GM20431 (cell line): Measurements from ENCODE around the gene NLN.
"Not testable (repeated sequence)": the region's sequence is repeated elsewhere in the genome, so short reads cannot be mapped to it uniquely, and the experiment has no call there.

Source experiments
- in situ Hi-C: fragments of 300-500 bp; cut with MseI, MboI; formaldehyde crosslinking; loops from one replicate; pipeline ENCODE4 v1.15.0; 2020; ENCODE audit warnings: low sequenced_read_pairs; ENCODE audit not compliant: unreplicated experiment

The NLN gene

DNA sequence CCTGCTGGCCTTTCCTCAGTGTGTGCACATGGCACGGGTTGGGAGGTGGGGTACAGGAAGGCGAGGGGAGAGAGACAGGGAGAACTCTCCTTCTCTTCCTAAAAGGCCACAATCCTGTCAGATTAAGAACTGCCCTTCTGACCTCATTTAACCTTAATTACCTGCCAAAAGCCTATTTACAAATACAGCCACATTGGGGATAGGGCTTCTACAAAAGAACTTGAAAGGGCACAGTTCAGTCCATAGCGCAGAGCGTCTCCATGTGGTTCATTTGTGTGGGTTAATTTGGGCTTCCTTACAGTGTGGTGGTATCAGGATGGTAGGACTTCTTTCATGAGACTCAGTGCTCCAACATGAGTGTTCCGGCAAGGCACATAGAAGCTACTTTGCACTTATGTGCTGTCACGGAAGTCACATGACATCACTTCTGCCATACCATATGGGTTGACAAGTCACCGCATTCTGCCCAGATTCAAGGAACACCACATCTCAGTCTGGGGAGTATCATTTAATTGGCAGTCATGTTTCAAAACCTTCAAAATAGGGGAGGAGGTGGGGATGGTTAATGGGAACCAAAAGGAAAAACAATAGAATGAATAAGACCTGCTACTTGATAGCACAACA is 46.8 kb downstream of the NLN start:
- in situ Hi-C loops: loop anchor here (25.0 kb wide), 1 partner anchor 393 kb away; no protein-coding TSS in a partner anchor

DNA sequence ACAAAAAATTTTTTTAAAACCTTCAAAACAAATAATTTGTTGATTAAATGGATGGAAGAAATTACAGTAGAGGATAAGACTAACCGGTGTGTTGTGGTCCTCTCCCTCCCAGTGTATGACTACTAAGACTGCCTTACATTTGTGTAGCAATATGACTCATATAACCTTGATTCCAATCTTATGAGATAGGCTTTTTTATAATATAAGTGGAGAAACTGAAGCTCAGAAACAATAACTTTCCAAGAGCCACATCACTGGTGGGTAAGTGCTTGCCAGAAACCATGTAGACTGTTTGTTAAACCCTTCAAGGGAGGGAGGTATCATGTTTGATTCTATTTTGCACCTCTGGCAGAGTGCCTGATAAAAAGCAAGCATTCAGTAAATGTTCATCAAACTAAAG is 47.5 kb downstream of the NLN start:
- in situ Hi-C loops: loop anchor here (25.0 kb wide), 1 partner anchor 393 kb away; no protein-coding TSS in a partner anchor

DNA sequence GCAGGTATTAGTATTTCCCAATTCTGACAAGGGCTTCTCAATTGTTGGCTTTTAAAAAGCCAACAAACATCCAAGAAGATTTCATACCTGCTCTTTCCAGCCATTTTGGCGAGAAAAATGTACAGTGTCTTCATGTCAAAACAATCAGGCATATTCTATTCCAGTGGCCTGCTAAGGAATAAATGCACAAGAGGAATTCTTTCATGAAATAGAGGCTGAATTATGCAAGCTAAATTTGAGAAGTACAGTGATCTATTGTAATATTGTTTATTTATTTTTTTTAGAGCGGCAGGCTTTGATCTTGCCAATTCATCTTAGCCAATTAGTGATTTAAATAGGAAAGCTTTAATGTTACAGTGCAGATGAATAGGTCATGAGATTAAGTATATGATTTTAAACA is 49.3 kb downstream of the NLN start:
- in situ Hi-C loops: loop anchor here (25.0 kb wide), 1 partner anchor 391 kb away; no protein-coding TSS in a partner anchor

DNA sequence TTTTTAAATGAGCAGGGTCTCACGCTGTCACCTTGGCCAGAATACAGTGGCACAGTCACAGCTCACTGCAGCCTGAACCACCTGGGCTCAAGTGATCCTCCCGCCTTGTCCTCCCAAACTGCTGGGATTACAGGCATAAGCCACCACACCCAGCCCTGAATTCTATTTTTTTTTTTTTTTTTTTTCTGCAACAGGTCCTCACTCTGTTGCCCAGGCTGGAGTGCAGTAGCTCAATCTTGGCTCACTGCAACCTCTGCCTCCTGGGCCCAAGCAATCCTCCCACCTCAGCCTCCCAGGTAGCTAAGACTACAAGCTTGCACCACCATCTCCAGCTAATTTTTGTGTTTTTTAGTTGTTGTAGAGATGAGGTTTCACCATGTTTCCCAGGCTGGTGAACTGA is 51.0 kb downstream of the NLN start:
- in situ Hi-C loops: loop anchor here (25.0 kb wide), 1 partner anchor 389 kb away; no protein-coding TSS in a partner anchor

DNA sequence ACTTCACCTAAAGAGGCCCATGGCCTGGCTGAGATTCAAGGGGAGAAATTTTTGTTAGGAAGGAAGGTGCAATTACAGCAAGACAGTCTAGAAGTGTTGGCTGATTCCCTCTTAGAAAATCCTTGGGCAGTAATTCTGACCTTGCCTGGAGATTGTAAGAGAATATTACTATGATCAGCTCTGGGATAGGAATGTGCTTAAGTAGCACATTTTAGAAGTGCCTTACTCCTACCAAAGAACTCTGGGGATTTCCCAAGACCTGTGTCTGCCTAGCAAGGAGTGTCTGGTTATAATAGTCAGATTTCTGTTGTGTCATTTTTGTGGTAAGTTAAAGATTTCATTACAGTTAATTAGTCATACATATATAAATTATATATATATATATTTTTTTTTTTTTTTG is 52.3 kb downstream of the NLN start:
- in situ Hi-C loops: loop anchor here (25.0 kb wide), 1 partner anchor 388 kb away; no protein-coding TSS in a partner anchor

DNA sequence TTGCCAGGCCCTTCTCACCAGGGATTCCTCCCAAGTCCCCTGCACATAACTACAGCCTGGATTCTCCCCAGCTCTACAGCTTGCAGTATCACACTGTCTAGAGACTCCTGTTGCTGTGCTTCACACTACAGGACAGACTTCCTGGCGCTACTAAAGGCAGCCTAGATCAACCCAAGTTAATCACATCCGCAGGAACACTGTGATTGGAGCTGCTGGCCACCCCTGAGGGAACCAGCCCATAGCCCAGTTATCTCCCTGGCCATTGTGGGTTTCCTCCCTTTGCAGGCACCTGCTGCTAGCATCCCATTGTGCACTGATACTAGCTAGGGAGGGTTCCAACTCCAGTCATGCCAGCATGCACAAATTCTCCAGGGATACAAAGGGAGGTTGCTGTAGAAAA is 53.5 kb downstream of the NLN start:
- in situ Hi-C loops: no loop called here

DNA sequence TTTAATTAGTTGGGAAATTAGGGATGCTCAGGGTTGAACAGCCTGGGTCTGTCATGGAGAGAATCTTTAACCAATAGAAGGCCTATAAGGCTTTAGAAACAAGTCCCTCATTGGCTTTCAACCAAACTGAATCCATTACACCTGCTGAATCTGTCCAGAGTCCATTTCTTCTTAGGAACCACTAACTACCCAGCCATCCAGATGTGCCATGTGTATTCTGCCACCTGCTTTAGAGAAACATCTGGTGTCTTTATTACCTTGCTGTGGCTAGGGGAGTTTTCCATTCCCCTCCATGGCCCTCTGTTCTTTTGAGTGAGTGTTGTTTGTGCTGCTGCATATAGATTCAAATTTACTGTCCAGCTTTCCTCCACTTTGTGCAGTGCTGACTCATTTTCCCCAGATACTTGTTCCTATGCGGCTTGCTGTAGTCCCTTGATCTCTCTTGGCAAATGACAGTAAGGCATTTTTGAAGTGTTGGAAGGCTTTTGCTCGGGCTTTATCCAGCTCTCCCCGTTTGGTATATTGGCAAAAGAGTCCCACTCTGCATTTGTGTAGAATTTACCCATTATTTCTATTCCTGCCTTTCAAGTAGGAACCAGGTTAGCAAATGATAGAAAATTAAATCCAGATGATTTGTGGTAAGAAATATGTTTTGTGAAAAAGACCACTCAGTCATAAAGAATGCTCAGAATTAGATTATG is 54.6 kb downstream of the NLN start:
- in situ Hi-C loops: no loop called here

DNA sequence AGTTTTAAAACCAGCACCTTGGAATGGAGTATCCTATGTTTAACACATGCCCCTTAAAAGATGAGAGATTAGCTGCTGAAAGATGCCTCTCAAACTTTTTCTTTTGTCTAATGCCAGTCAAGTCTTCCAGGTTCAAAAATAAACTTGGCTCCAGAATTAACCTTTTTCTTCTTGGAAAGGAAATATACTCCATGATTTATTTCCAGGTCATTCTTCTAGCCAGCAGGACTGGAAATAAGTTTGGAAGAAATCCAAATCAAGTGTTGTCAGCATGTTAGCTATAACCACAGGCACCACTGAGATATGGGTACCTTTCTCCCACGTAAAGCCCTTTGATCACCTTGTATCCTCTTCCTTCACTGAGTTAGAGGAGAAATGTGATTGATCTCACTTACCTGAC is 56.1 kb downstream of the NLN start:
- in situ Hi-C loops: no loop called here

DNA sequence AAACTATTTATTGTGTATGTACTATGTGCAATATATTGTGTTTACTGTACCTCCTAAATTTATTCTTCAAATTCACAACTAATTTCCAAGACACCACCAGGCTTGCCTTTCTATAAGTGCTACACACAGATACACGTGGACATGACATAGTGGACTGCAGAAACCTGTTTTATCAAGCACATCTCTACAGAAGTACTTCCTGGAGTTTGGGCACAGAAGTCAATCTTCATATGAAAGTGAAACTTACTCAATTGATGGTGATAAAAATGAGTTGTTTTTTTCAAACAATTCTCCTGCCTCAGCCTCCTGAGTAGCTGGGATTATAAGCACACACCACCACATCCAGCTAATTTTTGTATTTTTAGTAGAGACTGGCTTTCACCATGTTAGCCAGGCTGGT is 57.6 kb downstream of the NLN start:
- in situ Hi-C loops: no loop called here

DNA sequence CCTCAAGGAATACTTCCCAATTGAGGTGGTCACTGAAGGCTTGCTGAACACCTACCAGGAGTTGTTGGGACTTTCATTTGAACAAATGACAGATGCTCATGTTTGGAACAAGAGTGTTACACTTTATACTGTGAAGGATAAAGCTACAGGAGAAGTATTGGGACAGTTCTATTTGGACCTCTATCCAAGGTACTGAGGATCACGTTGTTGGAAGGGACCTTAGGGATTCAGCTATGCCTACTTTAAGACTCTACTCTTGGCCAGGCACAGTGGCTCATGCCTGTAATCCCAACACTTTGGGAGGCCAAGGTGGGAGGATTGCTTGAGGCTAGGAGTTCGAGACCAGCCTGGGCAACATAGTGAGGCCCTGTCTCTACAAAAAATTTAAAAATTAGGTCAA is 66.3 kb downstream of the NLN start:
- in situ Hi-C loops: not testable (repeated sequence)

DNA sequence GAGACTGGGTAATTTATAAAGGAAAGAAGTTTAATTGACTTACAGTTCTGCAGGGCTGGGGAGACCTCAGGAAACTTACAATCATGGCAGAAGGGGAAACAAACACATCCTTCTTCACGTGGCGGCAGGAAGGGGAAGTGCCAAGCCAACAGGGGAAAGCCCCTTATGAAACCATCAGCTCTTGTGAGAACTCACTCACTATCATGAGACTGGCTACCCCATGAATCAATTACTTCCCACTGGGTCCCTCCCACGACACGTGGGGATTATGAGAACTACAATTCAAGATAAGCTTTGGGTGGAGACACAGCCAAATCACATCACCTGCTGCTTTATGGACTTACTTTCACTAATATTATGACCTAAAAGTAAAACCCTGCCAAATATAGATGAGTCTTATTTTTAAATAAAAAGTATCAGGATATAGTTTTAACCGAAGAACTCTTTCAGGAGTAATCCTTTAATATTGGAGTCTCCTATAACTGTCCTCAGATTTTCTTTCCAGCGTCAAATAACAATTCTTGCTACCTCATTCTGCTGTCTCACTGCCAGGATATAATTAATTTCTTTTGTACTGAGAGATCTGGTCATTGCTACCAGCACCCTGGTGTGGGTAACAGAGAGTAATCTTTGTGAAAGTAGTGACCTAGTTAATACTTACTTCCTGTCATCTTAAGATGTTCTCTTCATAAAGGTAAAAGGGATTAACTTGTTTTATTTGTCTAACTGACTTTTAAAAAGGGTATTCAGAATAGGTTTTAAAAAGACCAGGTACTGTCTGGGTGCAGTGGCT is 68.6 kb downstream of the NLN start:
- in situ Hi-C loops: no loop called here

DNA sequence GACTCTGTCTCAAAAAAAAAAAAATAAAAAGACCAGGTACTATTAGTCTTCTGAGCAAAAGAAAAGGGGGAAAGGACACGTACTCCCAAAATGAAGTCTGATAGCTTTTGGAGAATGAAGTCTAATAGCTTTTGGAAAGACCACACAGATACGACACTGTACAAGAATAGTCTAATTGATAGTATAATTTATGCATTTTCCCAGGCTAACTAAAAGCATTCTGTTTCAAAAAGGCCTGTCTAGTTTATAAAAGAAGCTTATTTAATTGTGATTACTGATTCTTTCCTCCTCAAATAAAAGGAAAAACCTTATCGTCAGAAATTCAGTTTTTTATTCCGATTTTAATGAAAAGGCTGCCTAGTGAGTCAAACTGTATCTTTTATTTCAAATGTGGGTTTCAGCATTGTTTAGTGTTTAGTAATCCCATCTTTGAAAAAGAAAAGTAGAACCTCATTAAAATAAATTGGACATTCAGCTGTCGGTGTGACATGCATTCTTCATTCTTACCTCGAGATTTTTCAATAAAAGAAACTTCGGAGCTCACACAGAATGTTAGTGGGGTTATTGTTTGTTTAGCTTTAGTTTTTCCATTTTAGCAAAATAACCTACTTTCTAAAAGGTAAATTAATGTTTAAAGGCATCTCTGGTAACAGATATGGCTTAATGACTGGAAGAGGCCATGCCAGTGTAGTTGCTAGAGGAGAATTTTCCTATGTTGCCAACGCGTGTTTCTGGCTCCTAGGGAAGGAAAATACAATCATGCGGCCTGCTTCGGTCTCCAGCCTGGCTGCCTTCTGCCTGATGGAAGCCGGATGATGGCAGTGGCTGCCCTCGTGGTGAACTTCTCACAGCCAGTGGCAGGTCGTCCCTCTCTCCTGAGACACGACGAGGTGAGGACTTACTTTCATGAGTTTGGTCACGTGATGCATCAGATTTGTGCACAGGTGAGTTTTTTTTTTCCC is 70.0 kb downstream of the NLN start:
- in situ Hi-C loops: no loop called here

DNA sequence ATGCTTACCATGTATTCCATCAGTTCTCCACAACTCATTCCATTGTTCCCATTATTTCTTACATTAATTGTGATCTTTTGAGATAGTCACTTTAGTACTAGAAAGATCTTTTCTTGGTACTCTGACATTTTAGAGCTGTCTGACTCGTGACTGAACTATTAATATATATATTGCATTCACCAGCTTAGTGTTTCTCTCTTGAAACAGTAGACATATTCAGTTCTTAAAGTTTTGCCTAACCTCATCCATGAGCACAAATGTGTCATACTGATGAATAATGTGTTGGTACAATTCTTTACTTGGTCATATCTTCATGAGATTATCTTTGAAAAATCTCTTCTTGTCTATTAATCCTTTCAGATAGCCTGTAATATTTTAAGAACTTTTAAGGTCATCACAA is 74.3 kb downstream of the NLN start:
- in situ Hi-C loops: no loop called here

DNA sequence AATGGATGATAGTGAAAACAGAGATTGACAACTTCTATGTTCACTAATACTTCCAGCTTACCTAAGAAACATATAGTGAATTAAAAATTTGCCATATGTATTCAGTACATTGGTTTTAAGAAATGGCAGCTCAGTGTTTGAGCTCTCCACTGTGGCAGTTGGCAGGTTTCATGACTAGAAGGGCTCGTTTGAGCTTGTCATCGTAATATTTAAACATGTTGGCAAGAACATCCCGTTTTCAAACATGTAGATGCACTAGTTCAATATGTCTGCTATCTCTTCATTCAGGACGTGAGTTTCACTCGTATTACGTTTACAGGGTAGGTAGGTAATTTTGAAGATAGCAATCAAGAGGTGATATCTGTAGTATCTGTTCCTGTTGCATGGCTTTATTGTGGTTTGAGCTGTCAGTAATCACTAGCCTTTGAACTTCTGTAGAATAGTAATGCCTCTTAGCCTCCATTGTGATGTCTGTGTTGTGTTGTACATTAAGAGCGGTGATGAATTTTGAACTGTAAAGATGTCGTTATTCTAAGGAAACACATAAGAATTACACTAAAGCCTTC is 74.8 kb downstream of the NLN start:
- in situ Hi-C loops: no loop called here

DNA sequence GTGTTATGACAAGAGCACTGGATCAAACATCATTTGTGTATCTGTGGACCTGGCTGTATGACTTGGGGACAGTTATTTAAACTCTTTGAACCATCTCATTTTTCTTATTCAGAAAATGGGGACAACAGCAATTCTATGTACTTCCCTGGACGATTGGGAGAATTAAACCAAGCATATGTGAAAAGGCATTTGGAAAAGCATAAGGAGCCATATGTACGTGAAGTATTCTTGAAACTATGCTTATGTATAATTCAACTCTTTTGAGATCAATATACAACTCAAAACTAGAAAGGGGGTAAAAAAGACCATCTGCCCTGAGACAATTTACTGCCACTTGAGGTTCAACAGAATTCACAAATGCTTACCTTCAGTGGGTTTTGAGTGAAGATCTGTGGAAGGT is 75.5 kb downstream of the NLN start:
- in situ Hi-C loops: no loop called here

DNA sequence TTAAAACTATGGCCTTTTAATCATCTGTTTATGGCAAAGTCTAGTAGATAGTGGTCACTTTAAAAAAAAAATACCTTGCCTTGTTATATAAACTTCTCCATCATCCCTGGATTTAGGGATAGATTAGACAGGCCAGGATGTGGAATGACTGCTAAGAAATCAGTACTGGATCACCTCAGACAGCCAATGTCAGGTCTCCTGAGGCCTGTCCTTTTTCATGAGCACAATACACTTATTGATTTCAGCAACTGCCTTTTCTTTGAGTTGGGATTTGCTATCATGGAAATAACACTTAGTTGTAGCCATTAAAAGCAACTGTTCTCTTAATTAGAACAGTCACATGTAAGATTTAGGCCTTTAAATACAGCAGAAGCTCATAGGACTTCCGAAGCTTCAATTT is 77.9 kb downstream of the NLN start:
- in situ Hi-C loops: no loop called here

DNA sequence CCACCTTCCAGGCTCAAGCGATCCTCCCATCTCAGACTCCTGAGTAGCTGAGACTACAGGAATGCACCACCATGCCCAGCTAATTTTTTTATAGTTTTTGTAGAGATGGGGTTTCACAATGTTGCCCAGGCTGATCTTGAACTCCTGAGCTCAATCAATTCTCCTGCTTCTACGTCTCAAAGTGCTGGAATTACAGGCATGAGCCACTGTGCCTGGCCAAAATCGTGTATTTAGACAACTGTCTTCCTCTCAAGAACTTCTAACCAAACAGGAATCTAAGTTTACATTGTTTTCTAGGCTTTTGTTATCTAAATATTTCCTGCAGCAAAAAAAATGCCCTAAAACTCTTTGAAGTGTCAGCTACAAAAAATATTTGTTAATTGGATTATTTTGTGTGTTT is 78.8 kb downstream of the NLN start:
- in situ Hi-C loops: no loop called here

DNA sequence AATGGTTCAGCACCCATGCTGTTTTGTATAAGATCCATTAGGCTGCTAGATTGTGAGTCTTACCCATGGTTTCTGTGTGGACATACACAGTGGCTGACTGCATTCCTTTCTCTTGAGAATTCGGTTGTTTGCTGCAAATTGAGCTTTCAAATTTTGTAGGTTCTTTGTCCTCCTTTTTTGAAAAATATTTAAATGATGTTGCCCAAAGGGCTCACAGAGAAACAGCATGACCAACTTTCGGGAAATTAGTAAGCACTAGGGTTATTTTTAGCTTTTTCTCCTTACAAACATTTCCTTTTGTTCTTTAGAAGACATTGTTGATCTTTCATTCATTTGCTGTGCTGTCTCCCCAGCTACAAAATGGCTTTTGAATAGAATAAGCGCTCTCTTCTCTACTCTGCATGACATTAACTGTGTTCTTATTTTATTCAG is 79.4 kb downstream of the NLN start:
- in situ Hi-C loops: no loop called here

DNA sequence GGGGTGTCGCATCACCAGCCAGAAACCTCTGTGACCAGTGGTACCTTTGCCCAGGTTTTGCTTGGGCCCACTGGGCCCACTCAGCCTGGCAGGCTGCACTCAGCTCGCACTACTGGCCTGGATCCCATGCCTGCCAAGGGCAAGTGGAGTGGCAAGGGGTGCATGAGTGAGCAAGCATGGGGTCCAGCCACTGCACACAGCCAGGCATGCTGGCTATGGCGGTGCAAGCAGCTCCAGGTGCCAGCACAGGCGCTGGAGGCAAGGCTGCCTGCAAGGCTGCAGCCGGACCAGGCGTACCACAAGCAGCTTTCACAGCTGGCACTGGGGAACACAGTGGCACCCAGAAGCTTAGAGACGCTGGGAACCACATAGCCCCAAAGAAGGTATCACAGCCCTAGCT is 80.1 kb downstream of the NLN start:
- in situ Hi-C loops: no loop called here

DNA sequence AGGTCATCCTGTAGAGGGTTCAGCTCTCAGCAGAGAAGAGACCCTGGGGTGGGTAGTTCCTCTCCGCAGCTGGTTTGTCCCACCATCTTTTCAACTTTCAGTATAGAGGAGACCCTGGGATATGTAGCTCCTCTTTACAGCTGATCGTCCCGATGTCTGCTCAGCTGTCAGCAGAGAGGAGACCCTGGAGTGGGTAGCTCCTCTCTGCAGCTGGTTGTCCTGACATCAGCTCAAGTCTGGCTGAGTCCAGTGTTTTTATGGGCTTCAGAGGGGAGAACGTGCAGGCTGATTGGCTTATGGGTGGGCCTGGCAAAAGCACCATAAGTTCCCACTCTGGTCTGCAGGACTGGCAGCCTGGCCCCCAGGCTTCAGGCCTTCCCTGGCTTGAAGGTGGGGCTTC is 80.8 kb downstream of the NLN start:
- in situ Hi-C loops: no loop called here
